NCI-H510A treated with DMSO at 0.1 percent for 48 hours (cell line): ENCODE measurements around the gene ZKSCAN8.
"Not testable (repeated sequence)": the region's sequence is repeated elsewhere in the genome, so short reads cannot be mapped to it uniquely, and the experiment has no call there.

ENCODE experiments used
- DNase-seq: peaks from one replicate; lab custom pipeline; 2025; lab: John Stamatoyannopoulos, UW

The ZKSCAN8 gene

GRCh38 chr6:28141500-28142329, at the start of gene ZKSCAN8:
Gene ZKSCAN8, plus strand, starts transcription at chr6:28141883. Its CDS starts 6,525 bp downstream, at chr6:28148408.
- DNase-seq, result peak; percentile 91

DNA sequence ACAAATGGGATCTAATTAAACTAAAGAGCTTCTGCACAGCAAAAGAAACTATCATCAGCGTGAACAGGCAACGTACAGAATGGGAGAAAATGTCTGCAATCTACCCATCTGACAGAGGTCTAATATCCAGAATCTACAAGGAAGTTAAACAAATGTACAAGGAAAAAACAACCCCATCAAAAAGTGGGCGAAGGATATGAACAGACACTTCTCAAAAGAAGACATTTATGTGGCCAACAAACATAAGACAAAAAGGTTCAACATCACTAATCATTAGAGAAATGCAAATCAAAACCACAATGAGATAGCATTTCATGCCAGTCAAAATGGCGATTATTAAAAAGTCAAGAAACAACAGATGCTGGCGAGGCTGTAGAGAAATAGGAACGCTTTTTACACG, 39.5 kb upstream of the ZKSCAN8 start:
- not testable (repeated sequence) for DNase-seq

DNA sequence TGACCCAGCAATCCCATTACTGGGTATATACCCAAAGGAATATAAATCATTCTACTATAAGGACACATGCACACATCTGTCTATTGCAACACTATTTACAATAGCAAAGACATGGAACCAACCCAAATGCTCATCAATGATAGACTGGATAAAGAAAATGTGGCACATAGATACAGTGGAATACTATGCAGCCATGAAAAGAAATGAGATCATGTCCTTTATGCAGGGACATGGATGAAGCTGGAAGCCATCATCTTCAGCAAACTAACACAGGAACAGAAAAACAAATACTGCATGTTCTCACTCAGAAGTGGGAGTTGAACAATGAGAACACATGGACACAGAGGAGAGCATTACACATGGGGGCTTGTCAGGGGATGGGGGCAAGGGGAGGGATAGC, 39.0 kb upstream of the ZKSCAN8 start:
- DNase-seq, result not testable (repeated sequence)

- peak; percentile 83 for DNase-seq
Measured at GRCh38 chr6:28104392-28105244, 37.1 kb upstream of the ZKSCAN8 start.

DNA sequence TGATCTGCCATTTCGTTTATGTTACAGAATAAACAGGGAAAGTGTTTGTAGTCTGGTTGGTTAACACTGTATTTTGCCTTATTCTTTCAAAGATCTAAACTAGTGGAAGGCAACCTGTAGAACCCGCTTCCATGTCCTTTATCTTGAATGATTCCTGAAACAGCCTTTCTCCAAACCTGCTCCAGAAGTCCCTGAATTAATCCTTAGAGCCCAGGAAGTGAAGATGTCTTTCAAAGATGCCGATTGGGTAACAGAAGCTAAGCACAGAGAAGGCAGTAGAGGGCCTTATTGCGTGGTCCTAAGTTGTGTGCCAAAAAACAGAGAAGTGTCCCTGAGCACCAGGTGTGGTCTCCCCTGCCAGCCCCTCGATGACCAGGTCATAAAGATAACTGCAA, 36.4 kb upstream of the ZKSCAN8 start:
- DNase-seq, result peak; percentile 27

GRCh38 chr6:28107506-28107905, 34.2 kb upstream of the ZKSCAN8 start:
- DNase-seq, result no peak

DNA sequence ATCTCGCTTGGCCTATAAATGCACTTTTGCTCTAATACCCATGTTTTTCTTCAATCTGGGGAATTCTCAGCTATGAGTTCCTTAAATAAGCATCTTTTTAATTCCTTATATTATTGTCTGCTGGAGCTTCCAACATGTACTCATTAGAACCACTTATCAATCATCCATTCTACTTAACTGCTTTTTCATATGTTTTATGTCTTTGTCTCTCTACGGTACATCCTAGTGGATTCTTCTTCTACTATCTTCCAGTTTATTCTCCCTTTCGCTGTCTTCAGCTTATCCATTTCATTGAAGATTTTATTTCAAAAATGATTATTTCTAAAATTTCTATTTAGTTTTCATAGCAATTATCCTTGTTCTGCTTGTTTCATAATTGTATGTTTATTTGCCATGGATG, 29.7 kb upstream of the ZKSCAN8 start:
- DNase-seq, result no peak

DNA sequence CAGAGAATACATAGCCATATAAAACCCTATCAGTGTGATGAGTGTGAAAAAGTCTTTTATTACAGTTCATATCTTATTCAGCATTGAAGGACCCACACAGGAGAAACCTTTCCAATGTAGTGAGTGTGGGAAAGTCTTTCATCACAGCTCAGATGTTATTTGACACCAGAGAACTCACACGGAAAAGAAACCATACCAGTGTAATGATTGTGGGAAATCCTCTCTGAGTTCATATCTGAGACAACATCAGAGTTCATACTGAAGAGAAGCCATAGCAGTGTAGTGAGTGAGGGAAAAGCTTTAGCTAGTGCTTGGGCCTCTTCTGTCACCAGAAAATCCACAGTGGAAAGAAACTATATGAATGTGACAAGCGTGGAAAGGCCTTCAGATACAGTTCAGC, 25.9 kb upstream of the ZKSCAN8 start:
- DNase-seq, result no peak

DNA sequence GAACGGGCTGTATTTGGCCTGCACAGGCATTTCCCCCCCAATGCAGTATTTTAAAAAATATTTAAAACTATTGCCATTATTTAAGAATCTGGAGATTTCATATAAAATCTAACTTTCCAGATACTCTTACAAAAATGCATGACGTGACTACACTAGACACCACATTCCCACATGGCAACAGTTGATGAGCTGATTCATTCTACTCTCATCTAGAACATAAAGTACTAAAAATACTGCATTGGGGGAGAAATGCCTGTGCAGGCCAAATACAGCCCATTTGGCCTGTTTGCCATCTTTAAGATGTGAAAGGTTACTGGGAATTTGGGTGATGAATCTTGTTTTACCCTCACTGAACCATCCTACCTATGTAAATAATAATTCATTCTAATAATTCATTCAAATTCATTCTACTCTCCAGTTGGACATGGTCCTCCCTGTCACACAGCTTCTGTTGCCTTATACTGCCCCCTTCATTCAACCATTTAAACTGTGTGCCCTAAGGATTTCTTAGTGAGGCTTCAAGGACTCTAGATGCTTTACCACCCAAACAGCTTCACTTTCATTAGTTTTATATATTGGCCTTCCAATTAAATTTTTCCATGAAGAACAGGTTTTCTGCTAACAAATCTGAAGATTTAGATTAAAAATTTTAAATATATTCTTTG, 24.2 kb upstream of the ZKSCAN8 start:
- no peak for DNase-seq

DNA sequence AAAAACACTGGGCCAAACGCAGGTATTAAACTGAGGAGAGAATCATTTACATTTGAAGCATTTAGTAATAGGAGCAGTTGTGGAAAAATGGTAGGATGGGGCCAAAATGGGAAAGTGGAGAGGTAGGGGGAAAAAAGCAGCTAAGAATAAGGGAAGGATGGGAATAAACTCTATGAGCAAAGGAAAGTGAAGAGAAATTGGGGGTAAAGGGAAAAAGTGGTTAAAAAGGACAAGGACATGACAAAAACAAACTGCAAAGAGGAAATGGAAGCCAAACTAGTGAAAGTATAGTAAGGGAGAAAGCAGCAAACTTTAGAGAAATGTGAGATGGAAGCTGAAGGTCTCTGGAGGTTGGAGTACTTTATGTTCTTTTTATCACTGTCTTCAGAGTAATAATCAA, 23.5 kb upstream of the ZKSCAN8 start:
- no peak for DNase-seq

DNA sequence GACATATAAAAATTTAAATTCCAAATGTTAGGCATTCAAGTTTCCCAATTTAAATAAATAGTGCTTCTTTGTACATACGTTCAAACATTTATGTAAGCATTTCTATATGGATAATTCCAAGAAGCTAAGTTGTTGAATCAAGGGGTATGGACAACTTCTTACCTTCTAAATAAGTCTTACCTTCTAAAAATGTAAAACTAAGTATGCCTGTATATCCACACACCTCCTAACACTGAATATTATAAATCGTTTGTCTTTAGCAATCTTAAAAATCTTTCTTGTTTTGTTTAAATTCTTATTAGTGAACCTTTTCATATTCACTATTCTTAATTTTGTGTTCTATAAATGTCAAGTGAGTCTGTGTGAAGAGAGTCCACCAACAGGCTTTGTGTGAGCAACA, 19.8 kb upstream of the ZKSCAN8 start:
- DNase-seq, result no peak

DNA sequence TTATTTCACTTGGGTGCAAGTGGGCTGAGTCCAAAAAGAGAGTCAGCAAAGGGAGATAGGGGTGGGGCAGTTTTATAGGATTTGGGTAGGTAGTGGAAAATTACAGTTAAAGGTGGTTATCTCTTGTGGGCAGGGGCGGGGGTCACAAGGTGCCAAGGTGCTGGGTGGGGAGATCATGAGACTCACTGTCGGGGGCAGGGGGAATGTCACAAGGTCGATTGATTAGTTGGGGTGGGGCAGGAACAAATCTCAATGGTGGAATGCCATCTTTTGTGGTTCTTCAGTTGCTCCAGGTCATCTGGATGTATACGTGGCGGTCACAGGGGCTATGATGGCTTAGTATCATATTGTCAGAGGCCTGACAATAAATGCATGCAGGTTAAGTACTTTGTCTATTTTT, 19.4 kb upstream of the ZKSCAN8 start:
- DNase-seq, result not testable (repeated sequence)

- peak; percentile 93 for DNase-seq
Measured at GRCh38 chr6:28124350-28124970, 17.2 kb upstream of the ZKSCAN8 start, which contains the start of gene ZSCAN16. Gene ZSCAN16, plus strand, starts transcription at chr6:28124609. Its CDS starts 835 bp downstream, at chr6:28125444.

GRCh38 chr6:28124971-28125353, 16.7 kb upstream of the ZKSCAN8 start:
- no peak for DNase-seq

DNA sequence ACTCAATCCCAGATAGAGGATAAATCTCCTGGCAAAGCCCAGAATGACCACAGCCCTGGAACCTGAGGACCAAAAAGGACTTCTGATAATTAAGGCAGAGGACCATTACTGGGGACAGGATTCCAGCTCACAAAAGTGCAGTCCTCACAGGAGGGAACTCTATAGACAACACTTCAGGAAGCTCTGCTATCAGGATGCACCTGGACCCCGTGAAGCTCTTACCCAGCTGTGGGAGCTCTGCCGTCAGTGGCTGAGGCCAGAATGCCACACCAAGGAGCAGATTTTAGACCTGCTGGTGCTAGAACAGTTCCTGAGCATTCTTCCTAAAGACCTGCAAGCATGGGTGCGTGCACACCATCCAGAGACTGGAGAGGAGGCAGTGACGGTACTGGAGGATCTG, 16.3 kb upstream of the ZKSCAN8 start:
- DNase-seq, result no peak

DNA sequence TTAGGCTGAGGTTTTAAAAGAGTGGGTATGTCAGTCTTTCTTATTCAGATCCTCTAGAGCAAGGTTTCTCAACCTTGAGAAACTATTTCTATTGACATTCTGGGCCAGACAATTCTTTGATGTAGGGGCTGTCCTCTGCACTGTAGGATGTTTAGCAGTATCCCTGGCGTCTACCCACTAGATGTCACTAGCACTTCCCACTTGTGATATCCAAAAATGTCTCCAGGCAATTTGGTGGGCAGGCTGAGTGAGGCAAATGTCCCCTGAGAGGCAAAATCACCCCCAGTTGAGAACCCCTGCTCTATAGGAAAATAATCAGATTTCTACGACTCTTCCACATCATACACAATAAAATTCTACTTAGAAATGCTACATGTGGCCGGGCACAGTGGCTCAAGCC, 7.7 kb upstream of the ZKSCAN8 start:
- DNase-seq, result peak; percentile 15

DNA sequence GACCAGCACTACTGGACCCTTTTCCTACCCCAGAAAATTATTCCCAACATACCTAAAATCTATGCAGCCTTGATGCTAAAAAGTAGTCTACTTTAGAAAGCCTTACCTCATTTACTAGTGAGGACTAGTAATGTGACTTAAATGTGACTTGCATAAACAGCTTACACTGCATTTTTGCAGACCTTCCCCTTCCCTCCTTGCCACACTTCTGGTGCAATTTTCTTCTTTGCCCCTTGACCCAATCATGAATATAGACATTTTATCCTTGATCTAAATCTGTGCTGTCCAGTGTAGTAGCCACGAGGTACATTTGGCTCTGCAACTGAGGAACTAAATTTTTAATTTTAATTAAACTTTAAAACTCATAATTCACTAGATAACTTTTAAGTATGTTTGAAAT, 7.0 kb upstream of the ZKSCAN8 start:
- no peak for DNase-seq

DNA sequence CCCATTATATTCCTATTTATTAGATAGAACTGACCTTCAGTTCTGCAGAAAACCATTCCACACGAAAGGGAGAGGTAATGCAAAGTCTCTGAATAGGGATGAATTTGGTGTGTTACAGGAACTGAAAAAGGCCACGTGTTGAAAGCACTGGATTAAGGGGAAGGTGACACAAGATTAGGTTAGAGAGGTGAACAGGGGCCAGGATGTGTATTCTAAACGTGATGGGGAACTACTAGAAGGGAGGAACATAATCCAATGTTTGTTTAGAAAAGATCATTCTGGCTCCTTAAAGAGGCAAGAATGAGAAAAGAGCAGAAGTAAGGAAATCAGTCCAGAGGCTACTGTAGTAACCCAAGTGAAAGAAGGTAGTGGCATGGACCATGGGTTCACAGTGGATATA, 6.3 kb upstream of the ZKSCAN8 start:
- DNase-seq, result no peak

DNA sequence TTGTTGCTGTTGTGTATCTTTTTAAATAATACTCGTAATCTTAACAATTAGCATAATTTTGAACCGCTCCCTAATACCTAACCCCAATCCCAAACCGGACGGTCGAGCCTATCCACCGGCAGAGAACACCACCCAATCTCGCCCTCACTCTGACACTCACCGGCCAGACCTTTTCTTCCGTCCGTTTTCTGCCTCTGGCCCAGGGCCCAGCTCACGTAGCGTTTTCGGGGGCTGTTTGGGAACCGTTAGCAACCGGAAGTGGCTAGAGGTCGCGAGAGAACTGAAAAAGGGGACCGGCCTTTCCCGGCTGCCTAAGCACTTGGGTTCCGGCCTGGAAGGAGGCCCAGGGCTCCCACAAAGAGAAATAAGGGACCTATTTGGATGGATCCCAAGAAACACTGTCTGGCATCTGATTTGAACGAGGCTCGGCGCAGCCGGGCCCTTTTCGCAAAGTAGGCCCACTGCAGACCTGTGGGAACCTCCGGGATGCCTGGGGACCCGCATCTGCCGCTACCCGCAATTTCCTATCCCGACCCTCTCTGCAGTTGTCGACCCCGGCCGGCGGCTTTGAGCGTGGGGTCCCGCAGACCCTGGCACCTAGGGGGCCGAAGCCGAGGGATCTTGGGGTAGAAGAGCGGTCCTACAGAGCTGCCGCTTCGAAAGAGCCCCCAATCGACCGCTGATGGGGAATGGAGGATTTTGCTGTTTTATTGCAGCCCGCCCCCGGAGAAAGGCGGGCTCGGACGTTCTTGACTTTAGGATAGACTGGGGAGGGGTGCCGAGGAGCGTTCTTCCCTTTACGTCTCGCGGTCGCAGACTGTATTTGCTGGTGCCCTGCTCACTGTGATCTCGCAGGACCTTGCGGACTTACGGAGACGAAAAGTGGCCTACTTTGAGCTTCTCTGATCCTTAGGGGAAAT, 4.8 kb upstream of the ZKSCAN8 start:
- DNase-seq, result peak; percentile 73

- DNase-seq, result no peak
Measured at GRCh38 chr6:28137505-28137981, 4.1 kb upstream of the ZKSCAN8 start.
